Neural cell (in vitro differentiated cells): ENCODE measurements around the gene E2F3. TPM values are rescaled to one million over a fixed set of nuclear protein-coding genes. Genes with fewer than 3 reads are reported as not detected.

Experiments used
- H2AFZ ChIP-seq: fragments of 200-600, 300-800 bp; sonication (generic), shearing (Covaris generic); 2 replicates; pipeline ENCODE4 v1.6.0; 2014; ENCODE audit warnings: low read depth, mild to moderate bottlenecking, antibody characterized with exemption, low read length, moderate library complexity
- H3F3A ChIP-seq: fragments of 200-600 bp; shearing (Covaris generic); 2 replicates; pipeline ENCODE4 v1.6.1; 2016; ENCODE audit warnings: mild to moderate bottlenecking, moderate library complexity, mixed read lengths, antibody characterized with exemption, low read length; ENCODE audit not compliant: insufficient read depth, poor library complexity, severe bottlenecking
- H3K27ac ChIP-seq: fragments of 200-600, 300-800 bp; sonication (generic), shearing (Covaris generic); 2 replicates; pipeline ENCODE4 v1.5.1; 2014; ENCODE audit warnings: mild to moderate bottlenecking, low read length, moderate library complexity
- H3K27me3 ChIP-seq: fragments of 300-800, 200-600 bp; sonication (generic), shearing (Covaris generic); 2 replicates; pipeline ENCODE4 v1.6.0; 2014; ENCODE audit warnings: mild to moderate bottlenecking, low read depth, low read length, moderate library complexity; ENCODE audit not compliant: insufficient read depth
- H3K36me3 ChIP-seq: fragments of 300-800, 200-600 bp; sonication (generic), shearing (Covaris generic); 2 replicates; pipeline ENCODE4 v1.5.1; 2014; ENCODE audit warnings: mild to moderate bottlenecking, antibody characterized with exemption, low read length, moderate library complexity; ENCODE audit not compliant: insufficient read depth
- H3K4me2 ChIP-seq: fragments of 300-800, 200-600 bp; sonication (generic), shearing (Covaris generic); 2 replicates; pipeline ENCODE4 v1.6.0; 2014; ENCODE audit warnings: mild to moderate bottlenecking, low read length
- H3K4me3 ChIP-seq: fragments of 300-800, 200-600 bp; sonication (generic), shearing (Covaris generic); 2 replicates; pipeline ENCODE4 v1.5.1; 2014; ENCODE audit warnings: mild to moderate bottlenecking, low read length, moderate library complexity
- H3K79me2 ChIP-seq: fragments of 200-600 bp; shearing (Covaris generic); replicated peaks from 2 replicates; pipeline ENCODE4 v1.6.0; 2014; ENCODE audit warnings: mild to moderate bottlenecking, low read length, moderate library complexity; ENCODE audit not compliant: insufficient read depth
- H3K9ac ChIP-seq: fragments of 300-800, 200-600 bp; sonication (generic), shearing (Covaris generic); 2 replicates; pipeline ENCODE4 v1.6.1; 2016; ENCODE audit warnings: mild to moderate bottlenecking, low read length, mixed read lengths
- H3K9me2 ChIP-seq: fragments of 200-600 bp; shearing (Covaris generic); 2 replicates; pipeline ENCODE4 v1.6.1; 2016; ENCODE audit warnings: mild to moderate bottlenecking, low read length, mixed read lengths; ENCODE audit not compliant: insufficient read depth
- H3K9me3 ChIP-seq: fragments of 200-600, 300-800 bp; sonication (generic), shearing (Covaris generic); 2 replicates; pipeline ENCODE4 v1.6.1; 2016; ENCODE audit warnings: mild to moderate bottlenecking, mixed run types, low read length, moderate library complexity, mixed read lengths
- H4K20me1 ChIP-seq: fragments of 200-600 bp; shearing (Covaris generic); 2 replicates; pipeline ENCODE4 v1.6.1; 2016; ENCODE audit warnings: mild to moderate bottlenecking, mixed run types; ENCODE audit not compliant: insufficient read depth
- EP300 ChIP-seq: fragments of 450-650 bp; conservative IDR thresholded peaks from 2 replicates; pipeline ENCODE4 v1.6.1; 2014; ENCODE audit warnings: antibody characterized with exemption, mild to moderate bottlenecking, moderate library complexity; ENCODE audit not compliant: poor library complexity, severe bottlenecking
- EZH2 ChIP-seq: fragments of 200-600, 300-800 bp; shearing (Covaris generic), sonication (generic); IDR thresholded peaks from 2 replicates; pipeline ENCODE4 v1.6.1; 2014; ENCODE audit warnings: antibody characterized with exemption, low read length, borderline replicate concordance, mild to moderate bottlenecking; ENCODE audit not compliant: insufficient read depth, poor library complexity, severe bottlenecking
- MXI1 ChIP-seq: fragments of 450-650 bp; conservative IDR thresholded peaks from 2 replicates; pipeline ENCODE4 v1.6.1; 2014; ENCODE audit warnings: antibody characterized with exemption, mild to moderate bottlenecking; ENCODE audit not compliant: poor library complexity, severe bottlenecking
- POLR2AphosphoS5 ChIP-seq: IDR thresholded peaks from 2 replicates; pipeline ENCODE4 v1.6.1; 2012
- RAD21 ChIP-seq: fragments of 450-650 bp; conservative IDR thresholded peaks from 2 replicates; pipeline ENCODE4 v1.6.1; 2014; ENCODE audit warnings: antibody characterized with exemption, mild to moderate bottlenecking, moderate library complexity
- REST ChIP-seq: IDR thresholded peaks from 2 replicates; pipeline ENCODE4 v1.6.1; 2012; ENCODE audit warnings: borderline replicate concordance
- SMC3 ChIP-seq: fragments of 450-650 bp; conservative IDR thresholded peaks from 2 replicates; pipeline ENCODE4 v1.6.1; 2014; ENCODE audit warnings: antibody characterized with exemption, mild to moderate bottlenecking, moderate library complexity; ENCODE audit not compliant: poor library complexity
- TAF1 ChIP-seq: IDR thresholded peaks from 2 replicates; pipeline ENCODE4 v1.6.1; 2012; ENCODE audit warnings: low read depth
- polyA plus RNA-seq: library from polyadenylated mRNA; depleted of rRNA; stranded (reverse); fragments of >200 nt; gene quantifications from 2 replicates; pipeline ENCODE4 v1.2.3, GENCODE V29; 2014
- TF ChIP-seq, protein P1 (sequence below): fragments of 450-650 bp; IDR thresholded peaks from 2 replicates; pipeline ENCODE4 v1.5.1; 2014; ENCODE audit warnings: antibody characterized with exemption, mild to moderate bottlenecking, moderate library complexity; ENCODE audit not compliant: poor library complexity, severe bottlenecking

Gene E2F3
- polyA plus RNA-seq, 1 donor from 2014 or later: 4.8 TPM

- peaks cover 22% of the 10 kb centered on the region for H3K79me2 ChIP-seq
- TF ChIP-seq SMC3 (no peak), POLR2AphosphoS5 (no peak), RAD21 (no peak), REST (no peak), EP300 (no peak), MXI1 (no peak), EZH2 (no peak)
- TF ChIP-seq, protein P1, sequence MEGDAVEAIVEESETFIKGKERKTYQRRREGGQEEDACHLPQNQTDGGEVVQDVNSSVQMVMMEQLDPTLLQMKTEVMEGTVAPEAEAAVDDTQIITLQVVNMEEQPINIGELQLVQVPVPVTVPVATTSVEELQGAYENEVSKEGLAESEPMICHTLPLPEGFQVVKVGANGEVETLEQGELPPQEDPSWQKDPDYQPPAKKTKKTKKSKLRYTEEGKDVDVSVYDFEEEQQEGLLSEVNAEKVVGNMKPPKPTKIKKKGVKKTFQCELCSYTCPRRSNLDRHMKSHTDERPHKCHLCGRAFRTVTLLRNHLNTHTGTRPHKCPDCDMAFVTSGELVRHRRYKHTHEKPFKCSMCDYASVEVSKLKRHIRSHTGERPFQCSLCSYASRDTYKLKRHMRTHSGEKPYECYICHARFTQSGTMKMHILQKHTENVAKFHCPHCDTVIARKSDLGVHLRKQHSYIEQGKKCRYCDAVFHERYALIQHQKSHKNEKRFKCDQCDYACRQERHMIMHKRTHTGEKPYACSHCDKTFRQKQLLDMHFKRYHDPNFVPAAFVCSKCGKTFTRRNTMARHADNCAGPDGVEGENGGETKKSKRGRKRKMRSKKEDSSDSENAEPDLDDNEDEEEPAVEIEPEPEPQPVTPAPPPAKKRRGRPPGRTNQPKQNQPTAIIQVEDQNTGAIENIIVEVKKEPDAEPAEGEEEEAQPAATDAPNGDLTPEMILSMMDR: no peak
Observed at GRCh38 chr6:20540683-20541082, 139.0 kb downstream of the E2F3 start.

GRCh38 chr6:20541382-20541781 is 139.7 kb downstream of the E2F3 start:
- H2AFZ ChIP-seq: no peak overlapping the region
- H3K4me3 ChIP-seq: no peak overlapping the region

More at GRCh38 chr6:20540683-20541082, 139.0 kb downstream of the E2F3 start:
- H3K27me3 ChIP-seq: no peaks in the 10 kb centered on the region
- H3K9me3 ChIP-seq: no peaks in the 10 kb centered on the region
- H3K4me3 ChIP-seq: no peak overlapping the region
- no peak overlapping the region for H3K4me2 ChIP-seq
- H3F3A ChIP-seq: no peaks in the 10 kb centered on the region
- no peaks in the 10 kb centered on the region for H3K9me2 ChIP-seq
- H4K20me1 ChIP-seq: no peaks in the 10 kb centered on the region
- H3K9ac ChIP-seq: no peak overlapping the region
- H3K27ac ChIP-seq: no peak overlapping the region
- H2AFZ ChIP-seq: no peak overlapping the region
- H3K36me3 ChIP-seq: no peaks in the 10 kb centered on the region

More at GRCh38 chr6:20541382-20541781, 139.7 kb downstream of the E2F3 start:
- no peak overlapping the region for H3K27ac ChIP-seq
- H3K79me2 ChIP-seq: peaks cover 20% of the 10 kb centered on the region
- no peaks in the 10 kb centered on the region for H3K36me3 ChIP-seq
- no peaks in the 10 kb centered on the region for H3K9me3 ChIP-seq
- H3K9ac ChIP-seq: no peak overlapping the region
- H3K9me2 ChIP-seq: no peaks in the 10 kb centered on the region
- no peak for TF ChIP-seq MXI1
- TF ChIP-seq POLR2AphosphoS5: no peak
- TF ChIP-seq RAD21: no peak
- TF ChIP-seq, protein P1: no peak
- TF ChIP-seq REST: no peak
- no peak for TF ChIP-seq EZH2
- TF ChIP-seq SMC3: no peak
- no peak for TF ChIP-seq EP300
- TF ChIP-seq TAF1: no peak
- H3F3A ChIP-seq: no peaks in the 10 kb centered on the region
- H4K20me1 ChIP-seq: no peaks in the 10 kb centered on the region
- H3K4me2 ChIP-seq: no peak overlapping the region
- no peaks in the 10 kb centered on the region for H3K27me3 ChIP-seq
